ENCODE results near the gene CYP27B1. TPM values are rescaled to one million over a fixed set of nuclear protein-coding genes. Genes with fewer than 3 reads are reported as not detected.
A peak's percentile ranks its signal among the peaks of the same experiment; 100 is the strongest.

The CYP27B1 gene
- total RNA-seq, 2 experiments from 2014 or later = 6.9 to 7.1 TPM

GRCh38 chr12:57724003-57724935 lies 42.6 kb downstream of the CYP27B1 start:
- no peaks in the 10 kb centered on the region for H3K79me2 ChIP-seq (ENCODE audit: insufficient read depth, low read depth, low read length)
- no peaks in the 10 kb centered on the region for H4K20me1 ChIP-seq (ENCODE audit: insufficient read depth, low read length)
- peaks cover 45% of the 10 kb centered on the region for H3K36me3 ChIP-seq (ENCODE audit: insufficient read depth, low read length)
- intact Hi-C loops (cut with micrococcal nuclease; ENCODE audit: unreplicated experiment) = no loop called here
- H3K9me3 ChIP-seq (ENCODE audit: low read length) = no peaks in the 10 kb centered on the region
- H3K9me2 ChIP-seq (ENCODE audit: insufficient read depth, low read length) = no peaks in the 10 kb centered on the region
- no peak overlapping the region for H3K4me2 ChIP-seq (ENCODE audit: low read length)
- no peak for TF ChIP-seq CTCF (conservative IDR thresholded peaks at IDR 0.05; ENCODE audit: low read length)
- TF ChIP-seq EZH2phosphoT487 (IDR thresholded peaks at IDR 0.05; ENCODE audit: borderline replicate concordance, low read depth, low read length) = no peak
- H3K4me1 ChIP-seq (ENCODE audit: insufficient read depth, low read length, poor library complexity, severe bottlenecking) = peaks cover 8% of the 10 kb centered on the region
- H2AFZ ChIP-seq (ENCODE audit: low read length) = no peak overlapping the region
- ChIA-PET CTCF (ENCODE audit: unreplicated experiment) (no interaction called here), POLR2A (no interaction called here)
- no TSS peak for BruUV-seq (replicated peaks)
- H3K4me3 ChIP-seq (ENCODE audit: low read depth, low read length, poor library complexity, severe bottlenecking) = no peak overlapping the region
- H3K27ac ChIP-seq (ENCODE audit: low read depth, low read length, poor library complexity, severe bottlenecking) = peak overlapping the region; percentile 30
- no peak for DNase-seq (ENCODE audit: low spot score)

- Histone ChIP-seq H3K9me2 (ENCODE audit: insufficient read depth, low read length) (no peaks in the 10 kb centered on the region), H3K36me3 (ENCODE audit: insufficient read depth, low read length) (peaks cover 50% of the 10 kb centered on the region), H3K79me2 (ENCODE audit: insufficient read depth, low read depth, low read length) (no peaks in the 10 kb centered on the region), H4K20me1 (ENCODE audit: insufficient read depth, low read length) (no peaks in the 10 kb centered on the region), H2AFZ (ENCODE audit: low read length) (no peak overlapping the region), H3K4me3 (ENCODE audit: low read depth, low read length, poor library complexity, severe bottlenecking) (no peak overlapping the region), H3K9me3 (ENCODE audit: low read length) (no peaks in the 10 kb centered on the region), H3K4me2 (ENCODE audit: low read length) (no peak overlapping the region), H3K27ac (ENCODE audit: low read depth, low read length, poor library complexity, severe bottlenecking) (no peak overlapping the region), H3K4me1 (ENCODE audit: insufficient read depth, low read length, poor library complexity, severe bottlenecking) (peaks cover 8% of the 10 kb centered on the region)
- ChIA-PET POLR2A (no interaction called here), CTCF (ENCODE audit: unreplicated experiment) (no interaction called here)
- no peak for DNase-seq (ENCODE audit: low spot score)
- intact Hi-C loops (cut with micrococcal nuclease; ENCODE audit: unreplicated experiment) = no loop called here
- no TSS peak for BruUV-seq (replicated peaks)
- TF ChIP-seq CTCF (conservative IDR thresholded peaks at IDR 0.05; ENCODE audit: low read length) = no peak
- no peak for TF ChIP-seq EZH2phosphoT487 (IDR thresholded peaks at IDR 0.05; ENCODE audit: borderline replicate concordance, low read depth, low read length)
These were observed 43.3 kb downstream of the CYP27B1 start for GRCh38 chr12:57723630-57723962.
